GM12864 (cell line): ENCODE results near the gene FUBP1.

Experiments
- DNase-seq: peaks from one replicate; pipeline ENCODE4 v3.0.0-alpha.2; 2011; ENCODE audit warnings: low read depth
- H3K4me3 ChIP-seq: 2 replicates; pipeline ENCODE4 v1.5.1; 2011; ENCODE audit warnings: mild to moderate bottlenecking, low read depth, low read length, control low read depth
- CTCF ChIP-seq: IDR thresholded peaks from 2 replicates; pipeline ENCODE4 v1.5.1; 2011; ENCODE audit warnings: low read depth, mild to moderate bottlenecking, moderate library complexity, low read length, control low read depth, inconsistent platforms; ENCODE audit errors: missing control alignments

Gene FUBP1

GRCh38 chr1:77976433-77977076, 2.3 kb downstream of the FUBP1 start:
- TF ChIP-seq CTCF: no peak
- no peak for DNase-seq
- H3K4me3 ChIP-seq: peak overlapping the region; percentile 71

- TF ChIP-seq CTCF: no peak
- peak overlapping the region; percentile 71 for H3K4me3 ChIP-seq
- no peak for DNase-seq
Observed at GRCh38 chr1:77975907-77976306, 3.0 kb downstream of the FUBP1 start.

DNA sequence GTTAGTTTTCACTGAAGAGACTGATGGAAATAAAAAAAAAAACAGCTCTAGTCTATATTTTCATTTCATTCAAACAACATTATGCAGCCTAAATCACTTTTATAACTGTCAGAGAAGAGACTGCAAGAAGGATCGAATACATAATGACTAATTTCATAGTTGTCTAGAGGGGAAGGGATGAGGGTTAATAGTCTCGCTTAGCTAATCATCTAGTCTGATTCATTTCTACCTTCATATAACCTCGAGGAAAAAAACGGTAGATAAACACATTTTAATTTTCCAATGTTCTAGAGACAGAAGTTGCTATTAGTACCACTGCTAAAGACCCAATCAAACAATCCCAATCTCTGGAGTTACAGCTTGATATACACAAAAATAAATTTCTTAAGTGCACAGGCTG, 3.5 kb downstream of the FUBP1 start:
- TF ChIP-seq CTCF: no peak
- peak overlapping the region; percentile 71; the same call in 1 of the 2 replicates for H3K4me3 ChIP-seq
- DNase-seq: no peak

GRCh38 chr1:77972080-77972479, 6.8 kb downstream of the FUBP1 start:
- DNase-seq: no peak
- H3K4me3 ChIP-seq: no peak overlapping the region
- no peak for TF ChIP-seq CTCF

- H3K4me3 ChIP-seq: no peak overlapping the region
- no peak for TF ChIP-seq CTCF
- DNase-seq: no peak
Observed at GRCh38 chr1:77970192-77970591, 8.7 kb downstream of the FUBP1 start.

DNA sequence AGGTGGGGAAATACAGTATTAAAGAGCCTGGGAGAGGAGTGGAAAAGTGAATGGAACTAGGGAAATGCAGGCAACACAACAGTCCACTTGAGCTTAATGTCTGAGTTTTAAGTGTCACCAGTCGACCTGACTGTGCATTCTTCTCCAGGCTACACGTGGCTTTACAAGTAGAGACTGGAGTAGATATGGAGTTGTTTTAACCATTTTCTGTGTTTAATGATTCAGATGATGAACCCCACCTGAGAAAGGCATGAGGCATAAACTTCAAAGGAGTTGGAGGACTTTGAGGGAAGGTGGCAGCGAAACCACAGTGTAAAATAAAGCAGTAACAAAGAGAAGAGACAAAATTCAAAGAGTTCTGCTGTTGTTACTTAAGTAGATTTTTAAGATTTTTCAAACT, 12.6 kb downstream of the FUBP1 start:
- DNase-seq: no peak
- H3K4me3 ChIP-seq: no peak overlapping the region
- no peak for TF ChIP-seq CTCF

GRCh38 chr1:77961392-77961791, 17.5 kb downstream of the FUBP1 start:
- no peak for TF ChIP-seq CTCF
- no peak for DNase-seq
- no peak overlapping the region for H3K4me3 ChIP-seq
